H1 (cell line): ENCODE results near the gene ANKRD11. TPM values are rescaled to one million over a fixed set of nuclear protein-coding genes. Genes with fewer than 3 reads are reported as not detected.

ENCODE experiments used
- CTCF ChIA-PET: fragments of 300-600 bp; sonication (Branson Sonifier 250); formaldehyde crosslinking; loops from one replicate; lab custom pipeline; 2021; ENCODE audit not compliant: partially characterized antibody; lab: Charles Lee
- POLR2A ChIA-PET: fragments of 300-600 bp; sonication (Branson Sonifier 250); formaldehyde crosslinking; loops from one replicate; lab custom pipeline; 2021; ENCODE audit warnings: inconsistent platforms; ENCODE audit not compliant: partially characterized antibody; lab: Charles Lee
- DNase-seq, 2 experiments: peaks; one replicate each; pipeline versions ENCODE4 v3.0.0 to v3.0.0-alpha.2; 2010 to 2022; ENCODE audit warnings: low spot score in 2 of 2, low read depth in 1 of 2, mixed read lengths in 1 of 2
- FAIRE-seq: peaks from 2 replicates; lab custom pipeline; 2011; peaks lifted over from hg19 to GRCh38; lab: Jason Lieb, UNC
- H2AFZ ChIP-seq: 2 replicates; pipeline ENCODE4 v1.8.1; 2012; ENCODE audit warnings: low read length, inconsistent platforms
- H2AK5ac ChIP-seq: 2 replicates; pipeline ENCODE4 v1.6.1; 2013; ENCODE audit warnings: low read depth, low read length
- H2BK120ac ChIP-seq: replicated peaks from 2 replicates; pipeline ENCODE3; 2013; ENCODE audit warnings: low read depth, low read length, inconsistent platforms
- H2BK12ac ChIP-seq: 2 replicates; pipeline ENCODE4 v1.6.1; 2013; ENCODE audit warnings: low read depth, low read length
- H2BK15ac ChIP-seq: 2 replicates; pipeline ENCODE4 v1.6.1; 2013; ENCODE audit warnings: low read length
- H2BK20ac ChIP-seq: 2 replicates; pipeline ENCODE4 v1.6.1; 2013; ENCODE audit warnings: low read length
- H2BK5ac ChIP-seq: 2 replicates; pipeline ENCODE4 v1.6.1; 2013; ENCODE audit warnings: low read depth, low read length
- H3K14ac ChIP-seq: 2 replicates; pipeline ENCODE4 v1.6.1; 2013; ENCODE audit warnings: inconsistent platforms; ENCODE audit not compliant: insufficient read length
- H3K18ac ChIP-seq: 2 replicates; pipeline ENCODE4 v1.6.1; 2013; ENCODE audit warnings: low read length; ENCODE audit errors: extremely low read depth
- H3K23ac ChIP-seq: 2 replicates; pipeline ENCODE4 v1.6.1; 2013; ENCODE audit warnings: inconsistent platforms; ENCODE audit not compliant: insufficient read length
- H3K23me2 ChIP-seq: 2 replicates; pipeline ENCODE4 v1.6.1; 2013; ENCODE audit warnings: low read depth, low read length
- H3K27ac ChIP-seq: 2 replicates; pipeline ENCODE4 v1.6.1; 2011; ENCODE audit warnings: low read depth, low read length, inconsistent platforms
- H3K27me3 ChIP-seq, 4 experiments: replicated peaks in 1 of 4; 1 replicate in 1 of 4; 2 replicates in 3 of 4; pipeline versions ENCODE4 v1.6.1 to v1.8.1; 2011 to 2013; ENCODE audit warnings: low read length in 3 of 4, mild to moderate bottlenecking in 3 of 4, inconsistent platforms in 2 of 4, mixed read lengths in 2 of 4, moderate library complexity in 1 of 4; ENCODE audit not compliant: control insufficient read depth in 3 of 4, insufficient read depth in 3 of 4; ENCODE audit errors: extremely low read depth in 1 of 4
- H3K36me3 ChIP-seq, 4 experiments: 2 replicates each; pipeline versions ENCODE4 v1.6.1 to v1.8.1; 2011 to 2013; ENCODE audit warnings: mild to moderate bottlenecking in 4 of 4, low read length in 3 of 4, moderate library complexity in 2 of 4, control low read depth in 1 of 4, inconsistent platforms in 1 of 4; ENCODE audit not compliant: insufficient read depth in 4 of 4, control insufficient read depth in 2 of 4
- H3K4ac ChIP-seq: replicated peaks from 2 replicates; pipeline ENCODE3; 2013; ENCODE audit warnings: low read length, low read depth, mixed read lengths, inconsistent platforms; ENCODE audit not compliant: insufficient read length
- H3K4me1 ChIP-seq, 4 experiments: replicated peaks in 1 of 4; 1 replicate in 1 of 4; 2 replicates in 3 of 4; pipeline versions ENCODE4 v1.6.1 to v1.8.1; 2011 to 2013; ENCODE audit warnings: low read length in 3 of 4, inconsistent platforms in 2 of 4, mixed read lengths in 1 of 4; ENCODE audit not compliant: insufficient read depth in 4 of 4, control insufficient read depth in 3 of 4
- H3K4me2 ChIP-seq, 2 experiments: 2 replicates each; pipeline versions ENCODE4 v1.6.1 to v1.8.1; 2011 to 2013; ENCODE audit warnings: low read depth in 2 of 2, low read length in 2 of 2, control low read depth in 1 of 2, inconsistent platforms in 1 of 2, mild to moderate bottlenecking in 1 of 2; ENCODE audit not compliant: insufficient read depth in 1 of 2
- H3K4me3 ChIP-seq, 4 experiments: fragments of 200-600, 300-600 bp in 1 of 4; sonication (generic), shearing (Covaris generic), sonication (Bioruptor Twin) in 1 of 4; 2 replicates each; pipeline versions ENCODE4 v1.5.1 to v1.8.1; 2011 to 2016; ENCODE audit warnings: low read length in 4 of 4, low read depth in 3 of 4, control low read depth in 2 of 4, inconsistent platforms in 2 of 4, mild to moderate bottlenecking in 2 of 4, mixed read lengths in 1 of 4, moderate library complexity in 1 of 4; ENCODE audit not compliant: insufficient read depth in 2 of 4; ENCODE audit errors: extremely low read depth in 1 of 4
- H3K56ac ChIP-seq: replicated peaks from 2 replicates; pipeline ENCODE3; 2013; ENCODE audit warnings: low read depth, mild to moderate bottlenecking, mixed read lengths, low read length, inconsistent platforms; ENCODE audit not compliant: insufficient read length
- H3K79me1 ChIP-seq: 2 replicates; pipeline ENCODE4 v1.6.1; 2013; ENCODE audit warnings: low read depth, low read length, control low read depth
- H3K79me2 ChIP-seq, 2 experiments: 2 replicates each; pipeline versions ENCODE4 v1.6.1 to v1.8.1; 2012 to 2013; ENCODE audit warnings: low read length in 2 of 2, mild to moderate bottlenecking in 2 of 2, inconsistent platforms in 1 of 2; ENCODE audit not compliant: insufficient read depth in 2 of 2, control insufficient read depth in 1 of 2
- H3K9ac ChIP-seq, 4 experiments: replicated peaks in 1 of 4; 1 replicate in 1 of 4; 2 replicates in 3 of 4; pipeline versions ENCODE4 v1.6.1 to v1.8.1; 2011 to 2013; ENCODE audit warnings: low read depth in 3 of 4, low read length in 3 of 4, control low read depth in 2 of 4, mild to moderate bottlenecking in 2 of 4, moderate library complexity in 2 of 4, inconsistent platforms in 1 of 4; ENCODE audit errors: extremely low read depth in 1 of 4
- H3K9me3 ChIP-seq, 2 experiments: 2 replicates each; pipeline versions ENCODE4 v1.6.1 to v1.8.1; 2012 to 2013; ENCODE audit warnings: mild to moderate bottlenecking in 2 of 2, moderate library complexity in 2 of 2, control low read depth in 1 of 2, inconsistent platforms in 1 of 2, low read depth in 1 of 2, low read length in 1 of 2, mixed read lengths in 1 of 2; ENCODE audit not compliant: insufficient read depth in 2 of 2
- H4K20me1 ChIP-seq, 2 experiments: replicated peaks in 1 of 2; 2 replicates each; pipeline versions ENCODE3 to v1.8.1; 2011 to 2013; ENCODE audit warnings: inconsistent platforms in 2 of 2, low read length in 2 of 2, mild to moderate bottlenecking in 1 of 2; ENCODE audit not compliant: insufficient read depth in 2 of 2, control insufficient read depth in 1 of 2
- H4K5ac ChIP-seq: 2 replicates; pipeline ENCODE4 v1.6.1; 2013; ENCODE audit warnings: low read length, low read depth, mixed read lengths, inconsistent platforms; ENCODE audit not compliant: insufficient read length
- H4K8ac ChIP-seq: 2 replicates; pipeline ENCODE4 v1.8.0; 2013; ENCODE audit warnings: mild to moderate bottlenecking, moderate library complexity, low read length, inconsistent platforms; ENCODE audit not compliant: insufficient read depth; ENCODE audit errors: extremely low read depth
- H4K91ac ChIP-seq: replicated peaks from 2 replicates; pipeline ENCODE3; 2013; ENCODE audit warnings: low read length, mixed read lengths, inconsistent platforms; ENCODE audit not compliant: insufficient read length
- BRCA1 ChIP-seq: IDR thresholded peaks from 2 replicates; pipeline ENCODE4 v1.6.1; 2012; ENCODE audit warnings: low read depth, low read length, improper control_type of control experiment
- CHD1 ChIP-seq: IDR thresholded peaks from 2 replicates; pipeline ENCODE4 v1.6.1; 2012; ENCODE audit warnings: low read depth, low read length, improper control_type of control experiment
- CHD2 ChIP-seq: IDR thresholded peaks from 2 replicates; pipeline ENCODE4 v1.6.1; 2012; ENCODE audit warnings: low read length, improper control_type of control experiment
- JUN ChIP-seq: IDR thresholded peaks from 2 replicates; pipeline ENCODE4 v1.6.1; 2011; ENCODE audit warnings: low read depth, mild to moderate bottlenecking, improper control_type of control experiment, low read length
- KDM4A ChIP-seq: IDR thresholded peaks from one replicate; pipeline ENCODE4 v1.7.1; 2012; ENCODE audit warnings: low read depth, mild to moderate bottlenecking, moderate library complexity, low read length, inconsistent platforms; ENCODE audit not compliant: severe bottlenecking
- PHF8 ChIP-seq: fragments of 200-600 bp; sonication (generic); conservative IDR thresholded peaks from 2 replicates; pipeline ENCODE4 v1.7.1; 2012; ENCODE audit warnings: low read depth, mild to moderate bottlenecking, inconsistent platforms, low read length, moderate library complexity
- RAD21 ChIP-seq, 2 experiments: IDR thresholded peaks in 1 of 2; conservative IDR thresholded peaks in 1 of 2; 2 replicates each; pipeline ENCODE4 v1.6.1; 2011; ENCODE audit warnings: low read depth in 2 of 2, low read length in 2 of 2, improper control_type of control experiment in 1 of 2, inconsistent platforms in 1 of 2, mild to moderate bottlenecking in 1 of 2, moderate library complexity in 1 of 2
- RBBP5 ChIP-seq: IDR thresholded peaks from 2 replicates; pipeline ENCODE4 v1.7.1; 2012; ENCODE audit warnings: low read depth, mild to moderate bottlenecking, inconsistent platforms, low read length, moderate library complexity, borderline replicate concordance
- SP1 ChIP-seq: IDR thresholded peaks from 2 replicates; pipeline ENCODE4 v1.6.1; 2011; ENCODE audit warnings: low read depth, low read length
- TEAD4 ChIP-seq: IDR thresholded peaks from 2 replicates; pipeline ENCODE4 v1.6.1; 2012; ENCODE audit warnings: low read depth, low read length, inconsistent platforms, mixed read lengths
- WGBS, 2 experiments: shearing (Covaris generic) in 1 of 2; methylation state at CpG; one replicate each; pipeline versions ENCODE4 v1.1.6 to v1.1.7; 2013 to 2015; ENCODE audit warnings: low lambda C conversion rate in 2 of 2, mixed read lengths in 2 of 2, inconsistent platforms in 1 of 2, low coverage in 1 of 2, missing lambda C conversion rate in 1 of 2; ENCODE audit not compliant: insufficient replicate concordance in 2 of 2, insufficient coverage in 1 of 2, insufficient read length in 1 of 2; ENCODE audit errors: extremely low coverage in 1 of 2, missing lambda C conversion rate in 1 of 2; 5-methylcytosine and 5-hydroxymethylcytosine counted together
- polyA plus RNA-seq, 7 experiments: library from polyadenylated mRNA; depleted of rRNA in 3 of 7; stranded (reverse) in 5 of 7; unstranded in 2 of 7; fragments of >200 nt in 5 of 7; fragments of 200-250 nt in 2 of 7; gene quantifications; 1 replicate in 5 of 7; 2 replicates in 1 of 7; 4 replicates in 1 of 7; pipeline versions ENCODE4 v1.2.1 to v1.2.3, GENCODE V29; 2011 to 2013; ENCODE audit warnings: missing spikeins in 2 of 7, mixed read lengths in 2 of 7
- total RNA-seq: library from RNA; stranded (reverse); fragmentation: NEBNext Ultra II Directional; extraction: Animal tissue kit (Norgen Biotek cat#: 25700); gene quantifications from 2 replicates; pipeline ENCODE4 v1.2.1, GENCODE V29; 2021
- TF ChIP-seq, protein P1 (sequence below): IDR thresholded peaks from 2 replicates; pipeline ENCODE4 v1.6.1; 2011; ENCODE audit warnings: low read length, improper control_type of control experiment

ANKRD11 gene
- total and polyA plus RNA-seq, 2 of the 8 experiments (the other 6 are each of a cell fraction or from before 2014, with no cell fraction given) = 46.5 to 142 TPM

DNA sequence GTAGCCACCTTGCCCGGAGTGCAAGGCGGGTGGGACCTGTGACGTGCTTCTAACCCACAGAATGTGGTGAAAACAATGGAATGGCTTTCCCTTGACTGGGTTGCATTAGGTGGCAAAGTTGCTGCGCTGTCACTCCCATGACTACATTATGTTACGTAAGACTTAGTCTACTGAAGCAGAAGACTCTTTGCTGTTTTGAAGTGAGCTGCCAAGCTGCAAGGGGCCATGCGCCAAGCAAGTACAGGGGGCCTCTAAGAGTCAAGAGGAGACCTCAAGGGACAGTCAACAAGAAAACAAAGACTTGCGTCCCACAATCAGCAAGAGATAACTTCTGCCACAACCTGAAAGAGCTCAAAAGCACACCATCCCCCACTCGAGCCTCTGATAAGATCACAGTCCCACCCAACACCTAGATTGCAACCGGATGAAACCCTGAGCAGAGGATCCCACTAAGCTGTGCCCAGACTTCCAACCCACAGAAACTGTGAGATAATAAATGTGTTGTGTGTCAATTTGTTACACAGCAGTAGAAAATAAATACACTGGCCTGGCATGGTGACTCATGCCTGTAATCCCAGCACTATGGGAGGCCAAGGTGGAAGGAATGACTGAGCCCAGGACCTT is 16.5 kb downstream of the ANKRD11 start:
- Histone ChIP-seq H3K4me1 (peaks cover 3 to 19% (median 9%) of the 10 kb centered on the region in 4 experiments), H2BK5ac (no peak overlapping the region), H3K79me2 (peaks cover 81 to 100% of the 10 kb centered on the region in 2 experiments), H3K79me1 (peaks cover 22% of the 10 kb centered on the region), H3K36me3 (no peaks in the 10 kb centered on the region; a peak in 1 of 8 replicates), H2BK20ac (no peak overlapping the region), H3K27ac (no peak overlapping the region), H3K23ac (no peak overlapping the region), H3K9me3 (no peaks in the 10 kb centered on the region), H4K8ac (no peak overlapping the region), H2BK12ac (no peak overlapping the region), H4K5ac (no peak overlapping the region), H2AK5ac (no peak overlapping the region), H4K20me1 (peaks cover 54 to 57% of the 10 kb centered on the region in 2 experiments), H3K4me3 (no peak overlapping the region), H3K4me2 (no peak overlapping the region), H3K23me2 (no peaks in the 10 kb centered on the region; the same call in 1 of the 2 replicates), H3K56ac (no peak overlapping the region), H3K27me3 (no peaks in the 10 kb centered on the region), H4K91ac (no peak overlapping the region), H3K9ac (no peak overlapping the region), H3K18ac (no peak overlapping the region), H3K14ac (no peak overlapping the region), H3K4ac (no peak overlapping the region), H2BK15ac (no peak overlapping the region), H2BK120ac (no peak overlapping the region), H2AFZ (no peak overlapping the region)
- FAIRE-seq (no peak), DNase-seq (no peak)
- POLR2A ChIA-PET = interaction anchor here (0.8 to 4.7 kb wide), 5 partner anchors 9 to 246 kb away, joined by 3 to 26 read pairs (median 4); partner anchors contain the start of gene VPS9D1
- CTCF ChIA-PET = interaction anchor here (0.8 to 1.8 kb wide), 5 partner anchors 7 to 91 kb away, joined by 3 to 7 read pairs (median 3); no protein-coding TSS in a partner anchor
- 85% methylated on average over 9 of the region's 9 CpGs; no CpG with 5 or more reads in 1 of the 2 experiments for WGBS, 2 experiments
- TF ChIP-seq PHF8 (no peak), JUN (no peak), RAD21 (IDR thresholded peaks at IDR 0.05 in 1 of 2, conservative IDR thresholded peaks at IDR 0.05 in 1 of 2; ENCODE audit: low read depth in 2 of 2, low read length in 2 of 2) (no peak), RBBP5 (no peak), SP1 (no peak), CHD2 (no peak), KDM4A (no peak), BRCA1 (no peak), CHD1 (no peak), TEAD4 (no peak)
- TF ChIP-seq, protein P1, sequence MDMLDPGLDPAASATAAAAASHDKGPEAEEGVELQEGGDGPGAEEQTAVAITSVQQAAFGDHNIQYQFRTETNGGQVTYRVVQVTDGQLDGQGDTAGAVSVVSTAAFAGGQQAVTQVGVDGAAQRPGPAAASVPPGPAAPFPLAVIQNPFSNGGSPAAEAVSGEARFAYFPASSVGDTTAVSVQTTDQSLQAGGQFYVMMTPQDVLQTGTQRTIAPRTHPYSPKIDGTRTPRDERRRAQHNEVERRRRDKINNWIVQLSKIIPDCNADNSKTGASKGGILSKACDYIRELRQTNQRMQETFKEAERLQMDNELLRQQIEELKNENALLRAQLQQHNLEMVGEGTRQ = no peak
